ENCODE results near the gene MRPL58. TPM values are rescaled to one million over a fixed set of nuclear protein-coding genes. Genes with fewer than 3 reads are reported as not detected.

Gene MRPL58
- total RNA-seq, 4 donors from 2014 or later, result 1.00 to 41.3 (median 37.4) TPM; not detected in 1

GRCh38 chr17:74987909-74988711 is 24.4 kb upstream of the MRPL58 start:
- WGBS, 2 donors (ENCODE audit: low coverage in 1 of 2), result 2% methylated on average over 68 of the region's 76 CpGs; no CpG with 5 or more reads in 1 of the 2 donors
- no peaks in the 10 kb centered on the region for H3K9me3 ChIP-seq
- H3K27me3 ChIP-seq, result no peaks in the 10 kb centered on the region
- peak overlapping the region; percentile 67 to 95 (median 69) for H3K4me3 ChIP-seq
- in situ Hi-C loops (cut with MboI; ENCODE audit: low pct_ligation_motif_present in 1 of 4, low pct_unique_long_range_greater_than_20kb in 1 of 4, low sequenced_read_pairs in 3 of 4), result no loop called here
- DNase-seq, result peak; percentile 78
- TF ChIP-seq POLR2A (IDR thresholded peaks at IDR 0.05) (peak; percentile 47), EP300 (IDR thresholded peaks at IDR 0.05; ENCODE audit: low read depth) (no peak), POLR2AphosphoS5 (IDR thresholded peaks at IDR 0.05) (peak in 2 of 3 donors; percentile 39 to 49), CTCF (IDR thresholded peaks at IDR 0.05) (peak; percentile 15 to 39 (median 31))
- peaks cover 0 to 31% (median 15%) of the 10 kb centered on the region in 4 donors for H3K4me1 ChIP-seq
- peak overlapping the region; percentile 87 to 96 (median 96) for H3K27ac ChIP-seq
- no peaks in the 10 kb centered on the region for H3K36me3 ChIP-seq
- intact Hi-C loops (cut with DNase I; ENCODE audit: low total_unique reads), result no loop called here

GRCh38 chr17:74990581-74991105 is 21.8 kb upstream of the MRPL58 start:
- in situ Hi-C loops (cut with MboI; ENCODE audit: low pct_ligation_motif_present in 1 of 4, low pct_unique_long_range_greater_than_20kb in 1 of 4, low sequenced_read_pairs in 3 of 4), result no loop called here
- no peaks in the 10 kb centered on the region for H3K9me3 ChIP-seq
- no peak for TF ChIP-seq EP300 (IDR thresholded peaks at IDR 0.05; ENCODE audit: low read depth)
- H3K36me3 ChIP-seq, result no peaks in the 10 kb centered on the region
- H3K27me3 ChIP-seq, result no peaks in the 10 kb centered on the region
- H3K4me3 ChIP-seq, result no peak overlapping the region
- no peak overlapping the region for H3K27ac ChIP-seq
- DNase-seq, result no peak
- intact Hi-C loops (cut with DNase I; ENCODE audit: low total_unique reads), result no loop called here
- peaks cover 0 to 34% (median 18%) of the 10 kb centered on the region in 4 donors for H3K4me1 ChIP-seq
- 84 to 100% methylated on average over 1 to 10 of the region's 10 CpGs for WGBS, 2 donors (ENCODE audit: low coverage in 1 of 2)

GRCh38 chr17:74992223-74992622 is 20.2 kb upstream of the MRPL58 start:
- DNase-seq, result no peak
- Histone ChIP-seq H3K4me3 (no peak overlapping the region), H3K27ac (no peak overlapping the region), H3K4me1 (peaks cover 0 to 28% (median 14%) of the 10 kb centered on the region in 4 donors), H3K27me3 (no peaks in the 10 kb centered on the region), H3K36me3 (no peaks in the 10 kb centered on the region), H3K9me3 (no peaks in the 10 kb centered on the region)
- in situ Hi-C loops (cut with MboI; ENCODE audit: low pct_ligation_motif_present in 1 of 4, low pct_unique_long_range_greater_than_20kb in 1 of 4, low sequenced_read_pairs in 3 of 4) (no loop called here), intact Hi-C loops (cut with DNase I; ENCODE audit: low total_unique reads) (no loop called here)
- 49% methylated on average over 2 of the region's 2 CpGs; no CpG with 5 or more reads in 1 of the 2 donors for WGBS, 2 donors (ENCODE audit: low coverage in 1 of 2)
- TF ChIP-seq CTCF (IDR thresholded peaks at IDR 0.05), result no peak
- no peak for TF ChIP-seq EP300 (IDR thresholded peaks at IDR 0.05; ENCODE audit: low read depth)
- TF ChIP-seq POLR2AphosphoS5 (IDR thresholded peaks at IDR 0.05), result no peak
- no peak for TF ChIP-seq POLR2A (IDR thresholded peaks at IDR 0.05)

- no peaks in the 10 kb centered on the region for H3K27me3 ChIP-seq
- WGBS, 2 donors (ENCODE audit: low coverage in 1 of 2), result 89 to 92% methylated on average over 2 to 7 of the region's 7 CpGs
- TF ChIP-seq CTCF (IDR thresholded peaks at IDR 0.05) (no peak), POLR2A (IDR thresholded peaks at IDR 0.05) (no peak), POLR2AphosphoS5 (IDR thresholded peaks at IDR 0.05) (no peak)
- no peak for DNase-seq
- H3K27ac ChIP-seq, result no peak overlapping the region
- in situ Hi-C loops (cut with MboI; ENCODE audit: low pct_ligation_motif_present in 1 of 4, low pct_unique_long_range_greater_than_20kb in 1 of 4, low sequenced_read_pairs in 3 of 4), result no loop called here
- no peaks in the 10 kb centered on the region for H3K9me3 ChIP-seq
- H3K4me1 ChIP-seq, result peaks cover 0 to 15% (median 6%) of the 10 kb centered on the region in 4 donors
- intact Hi-C loops (cut with DNase I; ENCODE audit: low total_unique reads), result no loop called here
- no peak overlapping the region for H3K4me3 ChIP-seq
- H3K36me3 ChIP-seq, result no peaks in the 10 kb centered on the region
Observed at GRCh38 chr17:74994440-74994839, 18.0 kb upstream of the MRPL58 start.

Measured in transverse colon (tissue), 4 donors.